Measurements from ENCODE around the gene BPNT1.

DNA sequence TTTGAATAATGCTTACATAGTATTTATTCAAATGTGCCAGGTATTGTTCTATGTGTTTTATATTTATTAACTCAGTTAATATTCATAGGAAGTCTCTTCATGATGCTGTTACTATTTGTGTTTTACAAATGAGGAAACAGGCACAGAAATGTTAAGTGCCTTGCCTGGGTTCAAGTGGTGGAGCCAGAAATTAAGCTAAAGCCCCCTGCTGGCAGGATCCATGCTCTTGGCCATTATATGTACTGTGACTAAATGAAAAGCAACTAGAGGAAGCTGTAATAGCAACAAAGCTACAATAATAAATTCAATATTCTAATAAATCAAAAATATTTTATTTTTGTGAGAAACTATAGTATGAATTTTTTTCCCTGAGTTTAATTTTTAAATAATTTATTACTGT lies 34.3 kb upstream of the BPNT1 start:
- TF ChIP-seq POLR2A (IDR thresholded peaks at IDR 0.05; ENCODE audit: extremely low read depth, insufficient read length) (no peak), MYC (IDR thresholded peaks at IDR 0.05; ENCODE audit: low read depth, low read length) (no peak)
- TF ChIP-seq, protein P1, sequence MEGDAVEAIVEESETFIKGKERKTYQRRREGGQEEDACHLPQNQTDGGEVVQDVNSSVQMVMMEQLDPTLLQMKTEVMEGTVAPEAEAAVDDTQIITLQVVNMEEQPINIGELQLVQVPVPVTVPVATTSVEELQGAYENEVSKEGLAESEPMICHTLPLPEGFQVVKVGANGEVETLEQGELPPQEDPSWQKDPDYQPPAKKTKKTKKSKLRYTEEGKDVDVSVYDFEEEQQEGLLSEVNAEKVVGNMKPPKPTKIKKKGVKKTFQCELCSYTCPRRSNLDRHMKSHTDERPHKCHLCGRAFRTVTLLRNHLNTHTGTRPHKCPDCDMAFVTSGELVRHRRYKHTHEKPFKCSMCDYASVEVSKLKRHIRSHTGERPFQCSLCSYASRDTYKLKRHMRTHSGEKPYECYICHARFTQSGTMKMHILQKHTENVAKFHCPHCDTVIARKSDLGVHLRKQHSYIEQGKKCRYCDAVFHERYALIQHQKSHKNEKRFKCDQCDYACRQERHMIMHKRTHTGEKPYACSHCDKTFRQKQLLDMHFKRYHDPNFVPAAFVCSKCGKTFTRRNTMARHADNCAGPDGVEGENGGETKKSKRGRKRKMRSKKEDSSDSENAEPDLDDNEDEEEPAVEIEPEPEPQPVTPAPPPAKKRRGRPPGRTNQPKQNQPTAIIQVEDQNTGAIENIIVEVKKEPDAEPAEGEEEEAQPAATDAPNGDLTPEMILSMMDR (IDR thresholded peaks at IDR 0.05; ENCODE audit: low read depth, low read length): peak; percentile 25
- TF ChIP-seq, protein P2, sequence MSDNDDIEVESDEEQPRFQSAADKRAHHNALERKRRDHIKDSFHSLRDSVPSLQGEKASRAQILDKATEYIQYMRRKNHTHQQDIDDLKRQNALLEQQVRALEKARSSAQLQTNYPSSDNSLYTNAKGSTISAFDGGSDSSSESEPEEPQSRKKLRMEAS (IDR thresholded peaks at IDR 0.05; ENCODE audit: low read depth, low read length): no peak

Measured in NB4 (cell line).